HG02981 (cell line): ENCODE results near the gene CDH12.
"Not testable (repeated sequence)": the region's sequence is repeated elsewhere in the genome, so short reads cannot be mapped to it uniquely, and the experiment has no call there.

Experiments used
- ATAC-seq: cut with Tn5 transposase; IDR thresholded peaks from one replicate; pipeline ENCODE4 v1.9.1; 2021; ENCODE audit warnings: mild to moderate bottlenecking, moderate library complexity; ENCODE audit not compliant: unreplicated experiment

The CDH12 gene

DNA sequence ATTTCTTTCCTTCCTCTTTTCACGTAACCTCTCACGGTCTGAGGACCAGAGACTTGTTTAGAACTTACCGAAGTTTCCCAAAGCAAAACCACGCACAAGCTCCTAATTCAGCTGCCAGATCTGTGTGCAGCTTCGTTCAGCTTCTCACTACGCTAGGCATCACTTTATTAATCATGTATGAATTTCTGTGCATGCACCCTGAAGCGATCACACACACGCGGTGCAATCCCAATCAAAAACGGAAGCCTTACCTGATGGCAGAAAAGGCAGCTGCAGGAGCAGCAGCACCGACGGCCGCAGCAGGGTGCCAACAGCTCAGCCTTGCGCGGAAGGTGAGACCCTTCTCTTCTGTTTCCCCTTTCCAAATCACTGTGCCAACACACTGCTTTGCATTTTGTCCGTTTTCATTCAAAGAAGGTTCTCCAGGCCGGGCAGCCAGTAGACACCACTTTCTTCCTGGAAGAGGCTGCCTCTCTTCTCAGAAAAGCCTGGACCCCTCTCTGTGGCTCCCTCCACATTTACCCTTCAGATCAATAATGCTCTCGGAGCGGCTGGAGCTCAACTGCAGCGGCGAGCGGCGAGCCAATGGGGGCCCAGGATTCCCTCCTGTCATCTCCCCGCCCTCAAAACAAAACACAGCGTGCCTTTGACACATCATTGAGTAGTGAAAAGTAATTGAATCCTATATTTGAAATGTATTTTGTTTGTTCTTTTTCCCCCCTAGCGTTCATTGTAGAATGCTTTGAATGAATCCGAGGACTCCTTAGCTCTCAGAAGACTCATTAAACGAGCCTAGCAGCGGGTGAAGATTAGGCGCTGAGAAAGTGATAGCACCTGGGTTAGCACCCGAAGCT, at the start of gene CDH12:
TSS of gene CDH12 (minus strand) at position 538 of the 854 bp plus-strand sequence.
- peak; percentile 53 for ATAC-seq

DNA sequence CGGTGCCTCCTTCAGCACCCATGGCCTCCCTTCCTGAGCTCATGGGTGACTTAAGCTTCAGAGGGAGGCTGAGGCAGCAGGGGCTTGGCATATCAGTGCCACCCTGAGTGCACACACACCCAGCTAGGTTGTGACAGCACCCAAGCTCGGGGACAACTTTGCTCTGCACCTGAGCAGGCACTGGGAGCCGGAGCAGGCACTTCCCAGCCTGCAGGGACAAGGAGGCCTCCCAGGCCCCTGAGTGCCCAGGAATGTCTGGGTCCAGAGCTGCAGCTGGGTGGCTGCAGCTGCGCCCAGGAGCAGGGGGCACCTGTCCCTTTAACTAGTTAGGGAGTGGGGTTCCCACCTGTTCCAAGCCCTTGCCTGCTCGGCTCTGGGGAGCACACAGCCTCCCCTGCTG, 48.7 kb upstream of the CDH12 start:
- ATAC-seq: no peak

DNA sequence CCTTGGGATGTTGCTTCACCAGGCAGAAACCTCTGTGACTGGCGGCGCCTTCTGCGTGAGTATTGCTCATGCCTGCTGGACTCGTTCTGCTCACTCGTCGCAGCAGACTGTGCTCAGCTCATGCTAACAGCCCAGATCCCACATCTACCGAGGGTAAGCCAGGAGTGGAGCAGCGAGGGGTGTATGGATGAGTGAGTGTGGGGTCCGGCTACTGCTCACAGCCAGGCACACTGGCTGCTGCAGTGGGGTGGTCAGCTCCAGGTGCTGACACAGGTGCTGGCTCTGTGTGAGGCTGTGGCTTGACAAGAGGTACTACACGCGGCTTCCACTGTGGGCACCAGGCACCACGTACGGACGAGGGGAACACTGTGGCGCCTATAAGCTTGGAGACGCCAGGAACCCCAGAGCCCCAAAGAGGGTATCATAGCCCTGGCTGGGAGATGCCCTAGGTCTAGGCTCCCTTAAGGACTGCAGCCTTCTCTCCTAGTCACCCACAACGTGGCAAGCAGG, 47.7 kb upstream of the CDH12 start:
- ATAC-seq: no peak

DNA sequence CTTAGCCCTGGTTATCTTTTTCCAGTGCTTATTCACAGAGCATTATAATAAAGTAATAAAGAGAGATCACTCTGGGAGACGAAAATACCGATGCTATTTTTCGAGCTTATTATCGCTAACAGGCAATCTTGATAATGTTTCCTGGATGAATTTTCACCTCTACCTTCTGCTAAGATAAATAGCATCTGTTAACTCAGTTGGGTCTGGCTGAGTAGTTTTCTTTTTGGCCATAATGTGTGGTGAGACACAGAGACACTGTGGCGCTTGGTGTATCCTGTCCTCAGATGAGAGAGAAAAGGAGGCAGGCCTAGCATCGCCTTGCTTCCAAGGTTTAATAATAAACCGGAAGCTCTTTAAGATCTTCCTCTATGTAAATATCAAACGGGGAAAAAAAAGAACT, 46.2 kb upstream of the CDH12 start:
- no peak for ATAC-seq

DNA sequence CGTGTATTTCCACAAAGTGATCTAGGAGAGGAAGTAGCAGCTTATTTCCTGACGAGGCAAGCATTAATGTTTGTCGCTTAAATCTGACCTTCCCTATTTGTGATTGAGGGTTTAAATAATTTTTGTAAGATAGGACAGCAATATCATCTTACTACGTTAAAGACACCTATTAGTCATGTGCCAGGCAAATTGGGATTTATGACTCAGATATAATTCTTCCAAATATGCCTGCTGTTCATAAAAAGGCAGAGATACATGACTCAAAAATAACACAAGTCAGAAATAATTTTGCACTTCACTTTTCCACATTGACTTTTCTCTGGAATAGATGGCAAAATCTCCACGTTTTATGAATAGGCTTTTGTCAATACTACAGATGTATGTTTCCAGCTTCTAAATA, 43.0 kb upstream of the CDH12 start:
- no peak for ATAC-seq

DNA sequence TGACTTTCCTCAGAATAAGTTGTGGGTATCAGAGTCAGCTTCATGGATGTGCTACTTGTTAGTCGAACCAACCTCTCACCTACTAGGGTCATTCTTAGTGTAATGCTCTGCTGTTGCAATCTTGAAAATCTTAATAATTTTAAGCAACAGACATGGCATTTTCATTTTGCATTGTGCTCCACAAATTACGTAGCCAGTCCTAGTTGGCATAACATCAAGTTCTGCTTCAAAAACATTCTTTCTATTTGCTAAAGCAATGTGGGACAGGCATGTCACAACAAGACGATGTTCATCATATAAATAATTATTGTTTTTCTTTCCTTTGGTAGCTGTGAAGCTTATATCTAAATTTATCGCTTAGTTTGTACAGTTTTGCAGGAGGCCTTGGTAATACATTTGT, 39.3 kb upstream of the CDH12 start:
- no peak for ATAC-seq

DNA sequence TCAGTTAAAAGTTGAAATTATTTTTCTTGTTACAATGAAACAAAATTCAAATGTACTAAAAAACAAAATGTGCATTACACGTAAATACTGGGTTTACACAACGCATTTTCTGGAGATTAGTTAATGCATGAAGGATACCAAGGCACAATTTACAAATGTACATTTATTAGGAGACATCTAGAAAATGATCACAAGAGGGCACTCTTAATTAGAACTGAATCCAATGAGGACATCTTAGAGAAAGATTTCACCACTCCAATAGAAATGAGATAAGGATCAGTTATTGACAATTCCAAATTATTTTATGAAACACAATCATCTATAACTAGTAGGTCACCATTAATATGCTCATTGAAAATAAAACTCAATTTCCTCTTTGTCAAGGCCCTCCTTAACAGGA, 36.6 kb upstream of the CDH12 start:
- no peak for ATAC-seq

DNA sequence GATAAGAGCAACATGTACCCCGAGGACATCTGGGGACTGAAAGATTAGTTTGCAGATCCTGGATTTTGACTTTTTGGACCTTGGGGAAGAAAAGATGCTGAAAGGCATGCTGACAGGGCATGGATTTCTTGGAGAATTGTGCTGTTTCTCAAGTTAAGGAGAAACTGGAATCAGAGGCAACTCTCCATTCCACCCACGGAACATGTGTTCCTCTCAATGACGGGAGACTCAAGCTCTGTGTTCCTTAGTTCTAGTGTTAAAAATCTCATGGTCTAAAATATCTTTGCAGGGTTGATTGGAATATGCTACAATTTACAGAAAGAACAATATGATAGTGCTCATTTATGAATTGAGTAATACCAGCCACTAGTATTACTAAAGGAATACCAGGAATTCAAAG, 34.4 kb upstream of the CDH12 start:
- ATAC-seq: no peak

DNA sequence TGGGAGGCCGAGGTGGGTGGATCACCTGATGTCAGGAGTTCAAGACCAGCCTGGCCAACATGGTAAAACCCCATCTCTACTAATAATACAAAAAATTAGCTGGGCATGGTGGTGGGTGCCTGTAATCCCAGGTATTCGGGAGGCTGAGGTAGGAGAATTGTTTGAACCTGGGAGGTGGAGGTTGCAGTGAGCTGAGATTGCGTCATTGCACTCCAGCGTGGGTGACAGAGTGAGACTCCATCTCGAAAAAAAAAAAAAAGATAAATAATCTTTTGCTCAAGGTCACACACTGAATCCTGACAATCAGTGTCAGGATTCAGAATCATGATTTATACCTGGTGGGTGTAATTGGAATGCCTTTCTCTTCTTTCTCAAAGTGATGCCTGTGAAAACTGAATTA, 5.8 kb upstream of the CDH12 start:
- not testable (repeated sequence) for ATAC-seq

DNA sequence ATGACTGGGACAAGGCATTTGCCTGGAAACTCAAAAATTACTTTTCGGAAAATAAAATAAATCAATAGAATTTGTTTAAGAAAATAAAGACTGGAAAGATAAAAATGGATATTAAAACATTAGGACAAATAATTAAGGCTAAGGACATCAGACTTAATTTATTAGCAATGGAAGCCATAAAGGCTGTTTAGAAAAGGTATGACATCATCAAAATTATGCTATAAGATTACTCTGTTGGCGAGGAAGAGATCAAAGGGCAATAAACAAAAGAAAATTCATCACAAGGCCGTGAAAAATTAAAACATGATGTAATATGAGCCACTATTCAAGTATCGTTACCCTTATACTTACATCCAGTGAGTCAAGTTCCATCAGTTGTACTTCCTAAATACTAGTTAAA, 2.7 kb upstream of the CDH12 start:
- ATAC-seq: no peak

DNA sequence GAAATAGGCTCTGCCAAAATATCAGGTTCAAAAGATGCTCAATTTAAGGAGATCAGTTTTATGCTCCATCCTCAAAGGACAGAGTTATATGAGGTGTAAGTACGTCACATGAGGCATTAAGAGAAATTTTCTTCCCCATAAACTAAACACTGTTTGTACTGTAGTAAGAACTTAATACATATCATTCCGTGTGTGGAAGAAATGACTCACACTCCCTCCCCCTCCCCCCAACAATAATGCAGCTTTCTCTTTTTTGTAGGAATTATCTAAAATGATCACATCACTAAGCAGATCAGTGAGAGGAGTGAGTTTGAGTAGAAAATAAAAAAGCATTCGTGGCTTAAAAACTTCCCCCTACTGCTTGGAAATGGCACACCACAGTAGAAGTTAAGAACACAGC, 2.2 kb downstream of the CDH12 start:
- no peak for ATAC-seq

DNA sequence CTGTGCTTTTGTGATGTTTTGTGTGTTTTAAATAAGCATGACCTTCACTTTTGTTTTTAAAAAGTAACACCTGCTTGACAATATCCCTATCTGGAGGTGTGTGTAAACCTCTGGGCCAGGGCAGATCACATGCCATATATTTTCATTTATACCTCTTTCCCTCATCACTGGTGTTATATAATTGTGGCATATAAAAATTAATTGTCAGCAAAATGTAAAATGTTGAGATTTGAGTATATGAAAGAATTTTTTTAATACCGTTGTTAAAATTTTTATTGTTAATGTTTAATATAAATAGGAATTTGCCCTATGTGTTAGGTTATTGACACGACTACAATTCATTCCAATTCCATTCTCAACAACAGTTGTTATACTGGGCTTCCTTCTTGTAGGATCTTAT, 6.5 kb downstream of the CDH12 start:
- ATAC-seq: no peak

DNA sequence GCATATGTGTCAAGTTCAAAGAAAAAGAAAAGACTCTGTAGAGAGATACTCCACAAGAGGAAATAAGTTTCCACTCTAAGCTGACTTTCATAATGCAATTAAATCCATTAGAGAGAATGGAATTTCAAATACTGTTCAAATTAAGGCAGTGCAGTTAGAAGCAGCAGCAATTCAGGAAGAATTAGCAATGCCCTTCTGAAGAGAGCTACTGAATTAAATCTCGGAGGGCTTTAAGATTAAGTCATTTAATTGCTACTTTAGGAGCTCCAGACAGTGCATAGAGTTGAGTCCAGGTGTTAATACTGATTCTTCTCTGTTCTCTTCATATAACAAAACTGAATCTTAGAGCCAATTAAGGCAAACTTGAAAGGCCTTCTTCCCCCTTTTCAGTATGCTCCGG, 8.5 kb downstream of the CDH12 start:
- ATAC-seq: no peak

DNA sequence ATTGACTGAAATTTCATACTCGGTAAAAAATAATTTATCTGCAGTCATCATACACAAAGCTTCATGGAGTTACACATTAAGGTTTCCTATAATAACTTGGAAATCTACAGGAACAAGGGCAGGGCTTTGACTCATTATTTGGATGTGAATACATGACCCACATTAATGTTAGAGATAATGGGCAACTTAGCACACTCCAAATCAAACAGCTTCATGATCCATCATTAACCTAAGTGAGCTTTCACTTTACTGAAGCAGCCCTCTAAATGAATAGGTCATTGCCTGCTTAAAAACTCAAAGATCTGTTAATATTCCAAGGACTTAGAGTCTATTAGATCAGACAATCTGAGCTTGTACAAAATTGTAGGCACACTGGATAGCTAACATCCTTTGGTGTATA, 9.0 kb downstream of the CDH12 start:
- no peak for ATAC-seq

DNA sequence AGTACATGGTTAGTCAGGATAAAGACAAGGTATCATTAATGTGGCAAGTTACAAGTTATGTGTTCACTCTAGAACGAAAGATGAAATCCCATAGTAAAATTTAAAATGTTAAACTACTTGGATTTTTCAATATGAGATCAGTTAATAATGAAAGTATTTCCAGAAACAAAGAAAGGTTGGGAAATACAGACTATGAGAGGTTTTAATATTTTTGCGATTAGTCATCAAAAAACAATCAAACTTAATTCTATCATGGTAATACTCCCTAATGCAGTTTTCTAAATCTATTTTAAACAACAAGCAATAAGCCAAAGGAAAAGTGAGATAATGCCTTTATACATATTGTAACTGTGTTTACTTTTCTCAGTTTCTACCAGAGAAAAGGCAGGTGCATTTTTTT, 10.6 kb downstream of the CDH12 start:
- no peak for ATAC-seq

DNA sequence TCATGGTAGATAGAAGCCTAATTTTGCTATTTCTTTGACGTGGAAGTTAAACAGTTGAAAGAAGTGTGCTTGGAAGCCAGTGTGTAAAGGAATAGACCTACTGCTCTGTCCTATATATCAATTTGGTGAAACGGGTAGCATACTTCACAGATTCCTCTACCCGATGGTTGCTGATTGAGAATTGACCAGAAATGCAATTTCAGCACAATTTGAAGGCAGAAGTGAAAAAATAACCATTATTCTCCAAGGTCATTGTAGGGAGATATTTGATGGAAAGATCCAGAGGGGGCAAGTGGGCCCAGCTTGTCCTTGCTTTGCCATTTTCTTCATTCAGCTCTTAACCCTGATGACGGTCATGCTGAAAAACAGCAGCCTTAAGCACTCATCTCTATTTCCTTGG, 15.3 kb downstream of the CDH12 start:
- ATAC-seq: no peak

DNA sequence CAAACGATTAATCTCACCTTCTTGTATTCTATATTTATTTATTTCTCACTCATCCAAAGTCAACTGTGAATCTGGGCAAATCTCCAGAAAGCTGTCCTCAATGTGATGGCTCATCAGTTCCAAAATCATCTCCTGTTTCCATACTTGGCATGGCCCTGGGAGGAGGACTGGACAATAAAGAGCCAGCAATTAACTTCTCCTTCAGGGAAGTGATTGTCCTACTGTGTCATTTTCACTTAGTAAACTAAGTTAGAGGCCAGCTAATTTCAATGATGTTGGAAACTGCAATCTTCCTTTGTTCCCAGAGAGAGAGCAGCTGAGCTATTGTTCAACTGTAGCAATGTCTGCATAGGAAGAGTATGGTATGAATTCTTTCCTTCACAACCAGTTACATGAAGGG, 17.5 kb downstream of the CDH12 start:
- ATAC-seq: no peak

DNA sequence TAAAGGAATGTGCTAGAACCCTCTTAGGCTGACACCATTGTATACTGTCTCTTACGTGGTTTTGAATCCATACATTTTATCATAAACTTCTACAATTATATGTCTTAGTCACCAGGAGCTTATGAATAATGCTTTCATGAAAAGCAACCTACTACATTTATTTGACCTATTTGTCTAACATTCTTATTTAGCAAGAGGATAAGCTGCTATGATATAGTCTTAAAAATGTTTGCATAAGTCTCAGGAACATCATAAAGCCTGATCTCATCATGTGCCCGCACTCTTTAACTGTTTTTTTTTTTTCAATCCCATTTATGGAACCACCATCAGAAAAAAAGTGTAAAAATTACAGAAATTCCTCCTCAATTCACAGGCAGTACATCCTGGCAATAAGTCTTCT, 59.7 kb downstream of the CDH12 start:
- ATAC-seq: no peak

DNA sequence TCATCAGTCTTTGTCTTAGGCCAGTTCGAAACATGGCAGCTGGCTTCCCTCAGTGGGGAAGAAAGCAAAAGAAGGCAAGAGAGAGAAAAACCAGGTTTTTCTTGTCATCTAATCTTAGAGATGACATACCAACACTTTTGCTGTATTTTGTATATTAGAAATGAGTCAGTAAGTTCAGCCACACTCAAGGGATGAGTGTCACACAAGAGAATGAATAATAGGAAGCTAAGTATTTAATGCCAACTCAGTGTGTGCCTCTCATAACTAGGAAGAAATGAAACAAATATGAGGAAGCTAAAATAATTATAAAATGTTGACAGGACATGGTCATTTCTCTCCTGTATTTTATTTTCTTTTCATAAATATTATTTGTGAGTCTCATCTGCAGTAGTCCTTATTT, 65.3 kb downstream of the CDH12 start:
- no peak for ATAC-seq

DNA sequence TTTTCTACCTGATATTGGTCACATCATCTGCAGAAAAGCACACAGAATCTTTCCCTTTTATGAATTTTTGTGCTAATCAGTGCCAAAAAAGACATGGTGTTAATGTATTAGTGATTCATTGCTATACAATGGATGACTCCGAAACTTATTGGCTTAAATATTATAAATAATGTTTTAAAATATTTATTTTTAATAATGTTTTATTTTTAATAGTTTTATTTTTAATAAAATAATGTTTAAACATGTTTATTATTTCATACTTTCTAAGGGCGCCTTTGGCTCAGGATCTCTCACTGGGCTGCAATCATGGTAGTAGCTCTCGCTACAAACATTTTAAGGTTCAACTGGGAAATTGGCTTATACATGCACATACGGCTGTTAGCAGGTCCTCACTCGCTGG, 65.7 kb downstream of the CDH12 start:
- ATAC-seq: no peak

DNA sequence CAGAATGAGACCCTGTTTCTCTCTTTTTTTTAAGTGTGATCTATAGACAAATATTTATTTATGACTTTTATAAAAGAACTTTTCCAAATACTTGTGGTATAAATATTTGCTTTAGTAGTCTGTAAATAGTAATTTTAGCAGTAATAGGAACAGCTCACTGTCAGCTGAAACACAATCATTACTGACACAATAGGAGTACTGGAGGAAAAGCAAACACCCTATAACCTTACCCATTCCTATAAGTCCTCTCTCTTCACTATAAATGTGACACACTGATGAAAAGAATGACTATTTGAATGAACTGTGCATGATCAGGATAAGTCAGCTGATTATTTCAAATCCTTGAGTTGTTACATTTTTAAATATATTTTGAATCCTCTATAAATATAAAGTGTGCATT, 72.4 kb downstream of the CDH12 start:
- no peak for ATAC-seq

DNA sequence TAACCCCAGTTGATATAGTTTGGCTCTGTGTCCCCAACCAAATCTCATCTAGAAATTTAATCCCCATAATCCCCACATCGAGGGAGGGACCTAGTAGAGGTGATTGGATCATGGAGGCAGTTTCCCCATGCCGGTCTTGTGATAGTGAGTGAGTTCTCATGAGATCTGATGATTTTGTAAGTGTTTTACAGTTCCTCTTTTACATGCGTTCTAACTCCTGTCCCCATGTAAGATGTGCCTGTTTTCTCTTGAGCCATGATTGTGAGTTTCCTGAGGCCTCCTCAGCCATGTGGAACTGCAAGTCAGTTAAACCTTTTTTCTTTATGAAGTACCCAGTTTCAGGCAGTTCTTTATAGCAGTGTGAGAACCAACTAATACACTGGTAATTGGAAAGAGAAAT, 73.6 kb downstream of the CDH12 start:
- ATAC-seq: no peak

DNA sequence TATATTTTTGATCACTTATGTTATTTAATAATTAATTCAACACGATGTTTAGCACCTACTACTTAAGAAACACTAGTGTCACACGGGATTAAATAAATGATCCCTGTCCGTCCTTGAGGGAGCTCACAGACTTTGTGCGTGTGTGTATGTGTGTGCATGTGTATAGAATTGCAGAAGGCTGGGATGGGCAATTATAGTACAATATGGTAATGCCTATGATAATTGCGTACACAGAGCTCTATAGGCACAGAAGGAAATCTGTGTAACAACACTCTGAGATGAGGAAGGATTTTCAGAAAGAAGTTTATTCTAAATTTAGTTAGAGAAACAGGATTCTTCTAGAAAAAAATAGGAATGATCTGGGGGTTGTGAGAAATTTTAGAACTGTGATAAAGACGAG, 76.9 kb downstream of the CDH12 start:
- ATAC-seq: no peak
